Measurements from ENCODE around the gene SLC5A6.
A peak's percentile ranks its signal among the peaks of the same experiment; 100 is the strongest.

The SLC5A6 gene

GRCh38 chr2:27170581-27171337, 41.3 kb downstream of the SLC5A6 start:
- DNase-seq: no peak

- DNase-seq: no peak
Observed at GRCh38 chr2:27164960-27165763, 46.9 kb downstream of the SLC5A6 start.

- DNase-seq: peak in 1 of 5 experiments; percentile 22
Observed at GRCh38 chr2:27162151-27163121, 49.6 kb downstream of the SLC5A6 start.

DNA sequence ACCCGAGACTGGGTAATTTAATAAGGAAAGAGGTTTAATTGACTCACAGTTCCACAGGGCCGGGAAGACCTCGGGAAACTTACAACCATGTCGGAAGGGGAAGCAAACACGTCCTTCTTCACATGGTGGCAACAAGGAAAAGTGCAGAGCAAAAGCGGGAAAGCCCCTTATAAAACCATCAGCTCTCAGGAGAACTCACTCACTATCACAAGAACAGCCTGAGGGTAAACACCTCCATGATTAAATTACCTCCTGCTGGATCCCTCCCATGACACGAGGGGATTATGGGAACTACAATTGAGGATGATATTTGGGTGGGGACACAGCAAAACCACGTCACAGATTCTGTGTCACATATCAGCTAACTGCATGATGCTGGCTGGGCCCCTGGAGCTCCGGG, 51.9 kb downstream of the SLC5A6 start:
- no peak for DNase-seq

- no peak for DNase-seq
Observed at GRCh38 chr2:27159271-27159670, 52.8 kb downstream of the SLC5A6 start.

DNA sequence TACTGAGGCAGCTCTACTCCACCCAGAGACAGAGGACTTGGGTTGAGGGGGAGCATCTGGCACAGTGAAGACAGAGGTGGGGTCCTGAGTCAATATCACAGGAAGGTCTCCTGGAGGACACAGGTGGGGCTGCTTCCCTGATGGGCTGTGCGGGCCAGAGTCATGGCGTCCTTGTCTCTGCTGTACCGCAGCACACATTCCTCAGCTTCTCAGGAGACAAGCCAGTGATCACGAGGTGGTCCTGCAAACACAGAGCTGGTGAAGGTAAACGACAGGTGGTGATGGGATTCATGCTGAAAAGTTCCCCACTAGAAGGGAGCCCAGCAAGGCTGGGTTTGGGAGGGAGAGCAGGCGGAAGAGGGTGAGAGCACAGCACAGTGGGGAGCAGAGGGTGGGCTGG, 53.6 kb downstream of the SLC5A6 start:
- DNase-seq: no peak

DNA sequence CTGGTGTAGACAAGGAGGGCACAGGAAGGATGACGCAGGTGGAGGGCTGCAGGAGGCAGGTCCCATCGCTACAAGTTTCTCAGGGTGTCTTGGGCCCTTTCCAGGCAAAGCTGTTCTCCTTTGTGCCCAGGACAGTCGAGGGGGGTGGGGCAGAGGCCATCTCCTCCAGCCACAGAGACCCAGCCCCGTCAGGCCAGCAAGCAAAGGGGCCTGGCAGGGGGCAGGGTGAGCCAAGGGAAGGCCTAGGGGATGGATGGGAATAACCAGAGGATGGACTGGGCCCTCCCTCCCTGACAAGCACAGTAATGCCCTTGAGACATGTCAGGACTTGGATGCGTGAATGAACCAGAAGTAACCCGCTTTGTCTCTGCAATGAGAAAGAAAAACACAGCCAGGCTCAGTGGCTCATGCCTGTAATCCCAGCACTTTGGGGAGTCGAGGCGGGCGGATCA, 57.0 kb downstream of the SLC5A6 start:
- DNase-seq: no peak

DNA sequence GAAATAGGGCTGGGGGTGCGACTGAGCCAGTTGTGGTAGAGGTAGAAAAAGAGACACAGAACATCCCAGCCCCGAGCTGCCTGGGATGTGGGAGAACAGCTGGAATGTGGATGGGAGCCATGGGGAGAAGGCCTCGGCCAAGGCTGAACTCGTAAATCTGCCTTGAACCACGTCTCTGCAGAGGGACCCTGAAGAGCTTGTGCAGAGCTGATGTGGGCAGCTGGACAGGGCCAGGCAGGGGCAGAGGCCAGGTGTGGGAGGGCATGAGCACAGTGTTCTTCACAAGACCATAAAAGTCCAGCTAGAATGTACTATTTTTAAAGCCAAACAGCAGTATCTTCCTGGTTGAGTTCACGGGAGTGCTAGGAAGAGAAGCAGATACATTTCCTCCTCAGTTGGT, 57.6 kb downstream of the SLC5A6 start:
- DNase-seq: no peak

DNA sequence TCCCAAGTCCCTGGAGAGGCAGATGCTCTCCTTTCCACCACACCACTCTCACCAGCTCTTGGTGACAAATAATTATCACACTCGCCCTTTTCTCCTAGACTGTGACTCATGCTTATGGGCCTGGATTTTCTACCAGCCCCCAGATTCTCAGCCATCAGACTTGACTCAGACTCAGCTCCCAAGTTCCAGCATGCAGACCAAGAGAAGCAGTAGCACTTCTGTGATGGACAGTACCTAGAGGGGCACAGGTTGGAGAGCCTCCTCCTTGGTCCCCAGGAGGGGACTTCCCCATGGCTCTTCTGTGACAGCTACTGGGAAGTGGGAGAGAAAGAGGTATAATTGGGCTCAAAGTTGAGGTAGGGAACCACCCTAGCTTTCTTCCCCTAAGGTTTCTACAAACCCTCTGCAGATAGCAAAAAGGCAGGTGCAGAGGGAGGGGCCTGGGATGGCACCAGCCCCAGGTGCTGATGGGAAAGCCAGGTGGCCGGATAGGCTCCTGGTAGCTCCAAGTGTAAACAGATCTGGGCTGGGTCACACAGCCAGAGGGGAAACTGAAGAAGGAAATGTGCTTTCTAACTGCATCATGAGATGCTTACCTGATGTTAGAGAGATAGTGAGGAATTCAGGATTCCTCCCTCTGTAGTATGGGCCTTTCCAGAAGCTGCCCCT, 59.1 kb downstream of the SLC5A6 start:
- DNase-seq: no peak

DNA sequence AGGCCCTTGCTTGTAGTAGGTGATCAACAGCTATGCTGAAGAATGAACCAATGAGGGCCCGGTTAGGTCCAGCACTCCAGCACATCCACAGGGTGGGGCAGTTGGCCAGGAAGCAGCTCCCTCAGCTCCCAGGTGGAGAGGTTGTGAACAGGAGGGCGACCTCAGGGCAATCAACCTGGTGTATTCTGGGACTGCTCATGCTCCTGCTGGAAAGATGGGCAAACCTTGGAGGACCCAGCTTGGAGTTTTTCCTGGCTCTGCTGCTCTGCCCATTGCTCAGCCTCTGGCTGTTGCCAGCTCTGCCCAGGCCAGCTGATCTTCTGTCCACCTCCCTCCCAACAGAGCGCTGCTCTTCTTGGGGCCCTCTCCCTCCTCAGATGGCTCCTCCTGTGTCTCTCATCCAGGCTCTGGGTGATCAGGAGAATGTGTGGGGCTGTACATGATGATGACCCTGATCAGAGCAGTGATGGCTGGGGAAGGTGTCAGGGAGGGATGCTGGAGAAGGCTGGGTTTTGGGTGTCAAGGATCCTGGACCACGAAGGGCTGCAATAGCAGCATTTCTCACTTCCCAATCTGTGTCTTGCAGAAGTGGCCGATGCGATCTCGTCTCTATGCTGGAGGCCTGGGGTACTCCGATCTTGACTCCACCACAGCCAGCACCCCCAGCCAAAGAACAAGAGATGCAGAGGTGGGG, 59.8 kb downstream of the SLC5A6 start:
- DNase-seq: no peak

DNA sequence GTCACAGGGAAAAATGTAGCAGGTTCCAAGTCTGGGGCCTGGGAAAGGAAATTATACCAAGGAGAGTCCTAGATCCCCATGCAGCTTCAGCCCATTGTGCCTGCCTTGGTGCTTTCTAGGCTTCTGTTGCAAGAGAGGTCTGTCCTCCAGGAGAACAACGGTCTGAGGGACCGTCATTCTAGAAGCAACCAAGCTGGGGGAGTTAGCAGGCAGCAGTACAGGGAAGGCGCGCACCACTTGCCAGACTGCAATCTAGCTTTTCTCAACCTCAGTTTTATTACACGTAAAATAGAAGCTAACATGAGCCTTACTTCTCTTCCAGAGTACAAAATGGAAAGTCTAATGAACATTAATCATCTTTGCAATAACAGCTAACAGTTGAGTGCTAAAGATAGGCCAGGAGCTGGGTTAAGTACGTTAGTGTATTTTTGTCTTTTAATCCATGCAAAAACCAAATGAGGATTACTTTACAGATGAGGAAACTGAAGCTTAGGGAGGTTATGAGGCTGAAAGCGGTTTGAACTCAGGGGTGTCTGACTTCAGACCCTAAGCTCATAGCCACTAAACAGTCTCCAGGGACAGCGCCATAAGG, 61.3 kb downstream of the SLC5A6 start:
- DNase-seq: no peak
